ENCODE measurements around the gene PLAC8.
A peak's percentile ranks its signal among the peaks of the same experiment; 100 is the strongest.
"Not testable (repeated sequence)": the region's sequence is repeated elsewhere in the genome, so short reads cannot be mapped to it uniquely, and the experiment has no call there.

PLAC8 gene, protein sequence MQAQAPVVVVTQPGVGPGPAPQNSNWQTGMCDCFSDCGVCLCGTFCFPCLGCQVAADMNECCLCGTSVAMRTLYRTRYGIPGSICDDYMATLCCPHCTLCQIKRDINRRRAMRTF

GRCh38 chr4:83114576-83114975, at the start of gene PLAC8:
PLAC8 (minus strand) TSS chr4:83114729; CDS start chr4:83107921, 6,808 bp downstream.
- DNase-seq = peak; percentile 21

- no peak for DNase-seq
These were observed 38.9 kb upstream of the PLAC8 start for GRCh38 chr4:83153417-83153816.

DNA sequence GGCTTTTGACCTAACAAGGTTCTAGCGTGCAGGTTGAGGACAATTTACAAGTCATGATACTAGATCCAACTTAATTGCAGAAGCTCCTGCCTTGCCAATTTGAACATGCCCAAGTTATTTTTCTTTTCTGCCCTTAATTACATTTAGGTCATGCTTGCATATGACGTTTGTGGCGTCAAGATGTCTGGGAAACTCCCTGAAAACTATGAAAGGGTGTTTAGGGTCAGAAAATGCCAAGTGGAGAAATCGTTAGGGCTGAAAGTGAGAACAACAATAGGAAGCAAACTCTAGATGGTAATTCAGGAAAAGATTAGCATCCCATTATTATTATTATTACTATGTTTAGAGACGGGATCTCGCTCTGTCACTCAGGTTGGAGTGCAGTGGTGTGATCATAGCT, 38.2 kb upstream of the PLAC8 start:
- DNase-seq = no peak

- no peak for DNase-seq
These were observed 37.1 kb upstream of the PLAC8 start for GRCh38 chr4:83151651-83152050.

DNA sequence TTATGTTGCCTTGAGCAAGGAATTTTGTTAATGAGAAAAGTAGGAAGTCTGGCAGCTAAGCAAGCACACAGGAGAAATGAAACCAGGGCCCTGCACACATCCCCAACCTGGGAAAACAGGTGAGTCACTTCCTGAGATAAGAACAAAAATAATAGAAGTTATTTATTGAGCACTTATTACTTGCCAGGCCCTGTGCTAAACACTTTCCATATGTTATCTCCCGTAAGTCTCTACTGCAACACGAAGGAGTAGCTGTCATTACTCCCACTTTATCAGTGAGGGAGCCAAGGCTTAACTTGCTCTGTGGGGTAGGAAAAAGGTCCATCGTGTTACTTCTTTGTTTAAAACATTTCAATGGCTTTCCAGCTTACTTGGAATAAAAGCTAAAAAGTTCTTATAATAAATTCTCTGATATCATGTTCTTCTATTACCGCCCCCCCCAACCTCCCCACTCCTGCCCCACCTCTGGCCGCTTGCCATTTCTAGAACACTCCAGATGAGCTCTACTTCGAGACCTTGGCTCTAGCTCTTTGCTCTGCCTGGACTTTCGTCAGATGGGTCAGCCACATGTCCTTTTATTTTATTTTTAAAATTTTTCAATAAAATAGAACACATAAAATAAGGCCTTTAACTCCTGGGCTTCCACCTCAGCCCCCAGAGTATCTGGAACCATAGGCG, 36.3 kb upstream of the PLAC8 start:
- DNase-seq = no peak

DNA sequence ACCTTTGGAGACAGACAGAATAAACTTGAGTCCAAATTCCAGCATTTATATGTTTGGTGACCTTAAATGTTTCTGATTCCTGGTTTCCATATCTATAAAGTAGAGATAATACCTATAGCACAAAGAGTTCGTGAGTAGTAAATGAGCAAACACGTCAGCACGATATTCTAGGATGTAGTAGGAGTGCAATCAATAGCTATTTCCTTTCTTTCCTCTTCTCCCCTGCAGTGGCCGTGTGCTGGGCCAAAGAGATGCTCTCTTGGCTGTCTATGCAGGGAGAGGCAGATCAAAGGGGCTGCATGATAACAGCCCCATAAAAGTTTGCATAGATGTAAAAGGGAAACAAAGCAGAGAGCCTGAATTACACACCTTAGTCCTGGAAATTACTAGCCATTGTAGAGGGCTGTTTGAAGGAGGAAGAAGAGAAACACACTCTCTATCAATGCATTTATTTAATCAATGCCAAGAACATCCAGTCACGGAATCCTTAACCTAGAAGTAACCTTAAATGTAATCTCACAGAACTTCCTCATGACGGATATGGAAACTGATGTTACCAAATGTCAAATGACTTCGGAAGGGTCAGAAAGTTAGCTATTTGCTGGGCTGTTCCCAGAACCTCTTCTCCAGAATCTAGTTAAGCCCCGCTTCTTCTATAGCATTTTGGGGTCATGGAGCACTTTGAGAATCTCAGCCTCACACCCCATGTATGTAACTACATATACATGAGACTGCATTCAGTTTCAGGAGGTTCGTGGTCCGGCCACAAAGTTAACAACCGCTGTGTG, 35.5 kb upstream of the PLAC8 start:
- DNase-seq = no peak

DNA sequence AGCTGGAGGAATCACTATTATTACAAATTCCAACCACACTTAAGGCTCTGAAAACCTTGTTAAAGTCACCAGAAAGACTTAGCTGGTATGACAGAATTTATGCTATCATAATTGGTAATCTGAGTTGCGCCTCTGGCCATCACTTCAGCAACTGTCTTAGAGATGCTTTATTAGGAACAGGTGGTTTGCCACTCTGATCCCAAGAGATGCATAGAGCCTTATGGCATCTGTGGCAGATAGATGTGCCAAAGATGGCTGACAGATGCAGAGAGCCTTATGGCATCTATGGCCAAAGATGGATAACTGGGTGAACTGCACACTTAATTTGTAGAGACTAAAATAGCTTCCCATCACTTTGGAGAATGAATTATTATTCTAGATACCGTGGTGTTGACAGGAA, 32.3 kb upstream of the PLAC8 start:
- no peak for DNase-seq

- not testable (repeated sequence) for DNase-seq
These were observed 31.2 kb upstream of the PLAC8 start for GRCh38 chr4:83145776-83146175.

GRCh38 chr4:83139514-83140156, 25.1 kb upstream of the PLAC8 start:
- DNase-seq = no peak

DNA sequence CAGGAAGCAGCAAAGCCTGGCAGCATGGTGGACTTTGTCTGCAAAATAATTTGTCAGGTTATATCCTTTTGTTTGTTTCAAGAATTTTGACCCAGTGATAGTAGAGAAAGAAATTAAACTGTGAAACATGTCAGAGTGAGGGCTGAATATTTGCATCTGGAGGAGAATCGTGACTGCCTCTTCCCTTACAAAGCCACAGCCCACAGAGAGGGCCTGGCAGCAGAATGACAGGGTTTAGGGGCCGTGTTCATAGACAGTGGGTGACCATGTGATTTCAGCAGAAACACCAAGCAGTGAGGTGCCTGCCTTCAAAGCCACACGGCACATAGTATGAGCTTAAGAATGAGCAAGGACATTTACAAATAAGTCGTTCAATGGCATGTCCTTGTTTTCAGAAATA, 24.4 kb upstream of the PLAC8 start:
- DNase-seq = no peak

- no peak for DNase-seq
These were observed 17.5 kb upstream of the PLAC8 start for GRCh38 chr4:83132065-83132464.

DNA sequence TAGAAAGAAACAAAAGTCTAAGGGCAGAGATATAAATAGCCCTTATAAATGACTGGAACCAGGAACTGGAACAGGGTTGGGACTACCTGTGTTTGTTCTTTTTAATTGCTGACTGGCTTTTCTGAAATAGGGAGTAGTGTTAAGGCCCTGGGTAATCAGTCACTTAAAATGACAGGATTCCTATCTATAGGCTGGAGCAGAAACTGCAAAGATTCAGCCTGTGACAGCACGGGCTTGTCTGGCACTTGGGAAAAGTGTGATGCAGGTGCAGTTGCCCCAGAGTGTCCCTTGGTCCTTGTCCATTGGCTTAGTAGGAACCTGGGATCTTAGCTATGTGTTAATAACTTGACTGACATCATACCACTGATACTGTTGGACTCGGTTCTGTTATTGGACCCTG, 14.7 kb upstream of the PLAC8 start:
- no peak for DNase-seq

DNA sequence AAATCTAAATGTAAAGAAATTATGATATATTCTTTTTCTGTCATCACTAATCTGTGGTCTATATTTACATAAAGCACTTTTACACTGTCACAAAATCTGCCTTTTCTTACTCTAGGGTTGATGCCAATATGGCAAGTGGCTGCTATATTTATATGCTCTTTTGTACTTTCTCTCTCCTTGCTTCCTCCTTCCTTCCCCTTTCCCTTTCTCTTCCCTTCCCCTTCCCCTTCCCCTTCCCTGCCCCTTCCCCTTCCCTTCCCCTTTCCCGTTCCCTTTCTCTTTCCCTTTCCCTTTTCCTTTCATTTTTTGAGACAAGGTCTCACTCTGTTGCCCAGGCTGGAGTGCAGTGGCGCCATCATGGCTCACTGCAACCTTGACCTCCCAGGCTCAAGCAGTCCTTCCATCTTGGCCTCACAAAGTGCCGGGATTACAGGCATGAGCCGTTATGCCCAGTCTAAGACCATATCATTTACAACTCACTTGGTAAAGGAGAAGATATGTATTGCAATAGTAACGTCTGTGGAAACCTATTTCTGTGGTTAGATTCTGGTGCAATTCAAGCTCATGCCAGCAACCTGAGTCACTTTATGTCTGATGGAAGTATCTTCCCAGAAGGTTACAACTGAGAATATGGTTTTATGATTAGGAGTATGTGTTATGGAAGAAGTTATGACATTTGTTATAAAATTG, 13.9 kb upstream of the PLAC8 start:
- DNase-seq = no peak

DNA sequence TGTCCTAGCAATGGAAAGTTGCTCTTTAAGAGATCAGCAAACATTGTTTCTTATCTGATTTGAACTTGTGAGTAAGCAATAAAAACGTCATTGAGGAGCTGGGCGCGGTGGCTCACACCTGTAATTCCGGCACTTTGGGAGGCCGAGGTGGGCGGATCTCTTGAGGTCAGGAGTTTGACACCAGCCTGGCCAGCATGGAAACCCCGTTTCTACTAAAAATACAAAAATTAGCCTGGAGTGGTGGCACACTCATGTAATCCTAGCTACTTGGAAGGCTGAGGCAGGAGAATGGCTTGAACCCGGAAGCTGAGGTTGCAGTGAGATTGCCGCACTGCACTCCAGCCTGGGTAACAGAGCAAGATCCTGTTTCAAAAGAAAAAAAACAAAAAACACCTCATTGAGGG, 11.2 kb upstream of the PLAC8 start:
- DNase-seq = no peak

DNA sequence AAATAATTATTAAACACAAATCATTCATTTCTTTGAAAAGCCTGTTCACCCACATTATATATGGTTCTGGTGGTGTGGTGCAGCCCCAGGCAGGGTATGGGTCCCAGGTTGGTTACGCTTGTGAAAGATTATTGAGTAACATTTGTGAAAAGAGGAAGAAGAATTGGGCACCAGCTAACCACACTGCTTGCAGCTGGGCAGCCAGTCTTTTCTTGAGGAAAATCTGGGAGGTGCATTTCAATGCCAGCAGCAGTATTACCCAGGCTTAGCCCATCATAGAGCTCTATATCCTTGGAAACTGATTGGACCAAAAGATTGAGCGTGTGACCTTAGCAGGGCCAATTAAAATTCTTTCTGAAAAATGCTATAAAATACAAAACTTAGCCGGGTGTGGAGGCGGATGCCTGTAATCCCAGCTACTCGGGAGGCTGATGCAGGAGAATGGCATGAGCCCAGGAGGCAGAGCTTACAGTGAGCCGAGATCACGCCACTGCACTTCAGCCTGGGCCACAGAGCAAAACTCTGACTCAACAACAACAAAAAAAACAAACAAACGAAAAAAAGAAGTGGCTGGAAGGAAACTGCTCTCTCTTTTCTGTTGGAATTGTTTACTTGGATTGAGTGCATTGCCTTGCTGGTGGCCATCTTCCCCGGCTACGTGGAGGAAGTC, 9.7 kb upstream of the PLAC8 start:
- DNase-seq = no peak

- DNase-seq = no peak
These were observed 6.7 kb upstream of the PLAC8 start for GRCh38 chr4:83121246-83121645.

DNA sequence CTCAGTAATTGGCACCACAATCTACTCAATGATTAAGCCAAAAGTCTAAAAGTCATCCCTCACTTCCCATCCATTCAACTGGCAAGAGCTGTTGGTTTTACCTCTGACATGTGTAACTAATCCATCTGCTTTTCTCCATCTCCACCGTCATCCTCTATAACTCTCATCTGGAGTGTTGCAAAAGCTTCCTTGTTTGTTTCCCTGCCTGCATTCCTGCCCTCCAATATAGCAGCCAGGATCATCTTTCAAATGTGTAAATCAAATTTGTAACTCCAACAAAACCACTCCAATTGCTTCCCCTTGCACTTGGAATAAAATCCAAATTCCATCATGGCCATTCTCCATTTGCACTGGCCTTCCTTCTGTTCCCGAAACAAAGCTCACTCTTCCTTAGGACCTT, 4.3 kb upstream of the PLAC8 start:
- DNase-seq = no peak

- no peak for DNase-seq
These were observed 1.2 kb upstream of the PLAC8 start for GRCh38 chr4:83115656-83116285.

GRCh38 chr4:83115000-83115399, 471 bp upstream of the PLAC8 start:
- no peak for DNase-seq

- no peak for DNase-seq
These were observed 1.1 kb downstream of the PLAC8 start for GRCh38 chr4:83113429-83113786.

DNA sequence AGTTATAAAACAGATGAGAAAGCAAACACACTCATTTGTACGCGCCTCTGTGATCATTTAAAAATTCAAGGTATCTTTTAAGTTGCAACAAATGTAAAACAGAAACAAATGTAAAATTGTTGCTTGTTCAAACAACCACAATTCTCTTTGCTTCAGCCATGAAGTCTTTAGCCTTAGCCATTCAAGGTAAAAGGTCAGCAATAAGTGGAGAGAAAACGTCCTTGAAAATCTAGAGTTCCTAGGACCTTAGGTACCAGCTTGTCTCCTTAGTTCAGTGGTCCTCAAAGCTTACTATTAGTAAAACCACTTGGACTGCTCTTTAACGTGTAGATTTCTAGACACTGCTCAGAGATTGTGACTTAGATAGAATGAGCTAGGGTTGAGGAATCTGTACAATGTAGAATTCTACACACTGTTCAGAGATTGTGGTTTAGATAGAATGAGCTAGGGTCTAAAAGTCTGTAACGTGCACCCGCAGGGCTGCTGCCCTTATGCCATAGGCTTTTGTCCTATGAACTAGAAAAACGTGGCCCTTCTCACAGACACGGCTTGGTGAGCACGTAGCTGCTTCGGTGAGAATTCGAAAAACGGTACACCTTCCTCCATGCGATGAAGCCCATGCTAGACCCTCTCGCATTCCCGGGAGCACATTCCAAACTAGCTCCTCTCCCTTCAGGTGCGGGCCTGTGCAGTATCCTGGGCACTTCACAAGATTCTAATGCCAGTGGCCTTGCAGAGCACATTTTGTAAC, 1.7 kb downstream of the PLAC8 start:
- DNase-seq = no peak

DNA sequence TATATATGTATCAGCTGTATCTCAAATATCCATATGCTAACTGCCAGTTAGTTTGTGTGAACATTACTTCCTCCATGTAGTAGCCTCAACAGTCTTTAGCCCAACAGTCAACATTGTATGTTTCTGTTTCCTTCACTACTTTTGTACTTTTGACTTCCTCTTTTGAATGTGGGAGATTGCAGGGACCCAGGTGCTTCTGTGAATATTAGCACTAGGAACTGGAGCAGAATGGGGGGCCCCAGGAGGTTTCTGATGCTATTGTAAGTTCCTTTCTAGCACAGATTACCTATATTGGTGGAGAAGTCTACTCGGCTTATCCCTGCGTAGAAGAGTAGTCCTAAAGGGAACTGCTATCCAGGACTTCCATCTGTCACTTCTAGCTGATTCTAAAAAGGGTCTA, 2.3 kb downstream of the PLAC8 start:
- no peak for DNase-seq
